WI38 (cell line): ENCODE measurements around the gene FAM204A.

ENCODE experiments used
- H3K4me3 ChIP-seq: 2 replicates; pipeline ENCODE4 v1.5.1; 2011; ENCODE audit warnings: low read depth, mild to moderate bottlenecking, control low read depth, low read length
- TF ChIP-seq, protein P1 (sequence below): IDR thresholded peaks from 2 replicates; pipeline ENCODE4 v1.5.1; 2012; ENCODE audit warnings: low read depth, mild to moderate bottlenecking, control low read depth, low read length

Gene FAM204A

GRCh38 chr10:118343549-118343948 lies 1.4 kb upstream of the FAM204A start:
- H3K4me3 ChIP-seq, result no peak overlapping the region
- TF ChIP-seq, protein P1, sequence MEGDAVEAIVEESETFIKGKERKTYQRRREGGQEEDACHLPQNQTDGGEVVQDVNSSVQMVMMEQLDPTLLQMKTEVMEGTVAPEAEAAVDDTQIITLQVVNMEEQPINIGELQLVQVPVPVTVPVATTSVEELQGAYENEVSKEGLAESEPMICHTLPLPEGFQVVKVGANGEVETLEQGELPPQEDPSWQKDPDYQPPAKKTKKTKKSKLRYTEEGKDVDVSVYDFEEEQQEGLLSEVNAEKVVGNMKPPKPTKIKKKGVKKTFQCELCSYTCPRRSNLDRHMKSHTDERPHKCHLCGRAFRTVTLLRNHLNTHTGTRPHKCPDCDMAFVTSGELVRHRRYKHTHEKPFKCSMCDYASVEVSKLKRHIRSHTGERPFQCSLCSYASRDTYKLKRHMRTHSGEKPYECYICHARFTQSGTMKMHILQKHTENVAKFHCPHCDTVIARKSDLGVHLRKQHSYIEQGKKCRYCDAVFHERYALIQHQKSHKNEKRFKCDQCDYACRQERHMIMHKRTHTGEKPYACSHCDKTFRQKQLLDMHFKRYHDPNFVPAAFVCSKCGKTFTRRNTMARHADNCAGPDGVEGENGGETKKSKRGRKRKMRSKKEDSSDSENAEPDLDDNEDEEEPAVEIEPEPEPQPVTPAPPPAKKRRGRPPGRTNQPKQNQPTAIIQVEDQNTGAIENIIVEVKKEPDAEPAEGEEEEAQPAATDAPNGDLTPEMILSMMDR, result no peak

DNA sequence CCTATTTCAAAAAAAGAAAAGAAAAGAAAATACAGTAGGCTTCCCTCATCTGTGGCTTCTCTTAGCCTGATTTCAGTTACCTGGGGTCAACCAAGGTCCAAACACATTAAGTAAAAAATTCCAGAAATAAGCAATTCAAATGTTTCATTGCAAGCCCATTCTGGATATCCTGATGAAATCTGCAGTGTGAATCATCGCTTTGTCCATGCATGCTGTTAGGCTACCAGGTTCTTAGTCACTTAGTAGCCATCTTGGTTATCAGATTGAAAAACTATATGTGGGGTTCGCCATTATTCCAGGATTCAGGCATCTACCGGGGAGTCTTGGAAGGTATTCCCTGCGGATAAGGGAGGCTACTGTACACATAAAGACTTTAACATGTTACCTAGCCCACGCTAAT lies 991 bp upstream of the FAM204A start:
- H3K4me3 ChIP-seq, result no peak overlapping the region
- TF ChIP-seq, protein P1, result no peak

- peak overlapping the region; percentile 97 for H3K4me3 ChIP-seq
- TF ChIP-seq, protein P1, result no peak
Measured at GRCh38 chr10:118342638-118343020, 505 bp upstream of the FAM204A start.

- TF ChIP-seq, protein P1, result no peak
- H3K4me3 ChIP-seq, result no peak overlapping the region
Measured at GRCh38 chr10:118340486-118340885, 1.6 kb downstream of the FAM204A start.

DNA sequence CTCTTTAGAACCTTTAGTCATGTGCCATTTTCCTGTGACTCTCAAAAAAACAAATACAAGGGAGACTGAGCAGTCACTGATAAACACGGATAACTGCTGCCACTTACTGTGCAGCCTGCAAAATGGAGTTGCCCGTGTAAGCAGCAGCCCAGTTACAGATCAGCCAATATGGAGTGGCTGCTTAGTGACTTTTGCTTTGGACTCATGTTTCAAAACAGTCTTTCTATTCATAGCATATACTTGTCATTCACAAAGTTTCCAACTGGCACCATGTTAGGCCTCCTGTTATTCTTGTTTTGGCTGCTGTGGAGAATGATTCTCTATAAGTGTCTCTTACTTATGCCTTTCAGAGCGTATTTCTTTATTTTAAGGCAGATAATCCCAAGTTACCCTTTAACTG lies 3.0 kb downstream of the FAM204A start:
- no peak overlapping the region for H3K4me3 ChIP-seq

GRCh38 chr10:118337356-118337755 lies 4.8 kb downstream of the FAM204A start:
- TF ChIP-seq, protein P1, result no peak
- H3K4me3 ChIP-seq, result no peak overlapping the region

More for the DNA sequence above, 3.0 kb downstream of the FAM204A start:
- TF ChIP-seq, protein P1, result no peak

- TF ChIP-seq, protein P1, result no peak
Measured at GRCh38 chr10:118333871-118334270, 8.3 kb downstream of the FAM204A start.

More at GRCh38 chr10:118333871-118334270, 8.3 kb downstream of the FAM204A start:
- no peak overlapping the region for H3K4me3 ChIP-seq
